D721Med (cell line): ENCODE results near the gene FLII.

ENCODE experiments used
- DNase-seq: peaks from one replicate; pipeline ENCODE4 v3.0.0; 2011; ENCODE audit warnings: low spot score; ENCODE audit not compliant: insufficient read length
- FAIRE-seq: peaks from 2 replicates; lab custom pipeline; 2011; peaks lifted over from hg19 to GRCh38; lab: Jason Lieb, UNC
- TF ChIP-seq, protein P1 (sequence below): IDR thresholded peaks from 2 replicates; pipeline ENCODE4 v1.5.1; 2012; ENCODE audit warnings: mild to moderate bottlenecking, control low read depth; ENCODE audit not compliant: insufficient read depth; ENCODE audit errors: missing control alignments

Gene FLII

DNA sequence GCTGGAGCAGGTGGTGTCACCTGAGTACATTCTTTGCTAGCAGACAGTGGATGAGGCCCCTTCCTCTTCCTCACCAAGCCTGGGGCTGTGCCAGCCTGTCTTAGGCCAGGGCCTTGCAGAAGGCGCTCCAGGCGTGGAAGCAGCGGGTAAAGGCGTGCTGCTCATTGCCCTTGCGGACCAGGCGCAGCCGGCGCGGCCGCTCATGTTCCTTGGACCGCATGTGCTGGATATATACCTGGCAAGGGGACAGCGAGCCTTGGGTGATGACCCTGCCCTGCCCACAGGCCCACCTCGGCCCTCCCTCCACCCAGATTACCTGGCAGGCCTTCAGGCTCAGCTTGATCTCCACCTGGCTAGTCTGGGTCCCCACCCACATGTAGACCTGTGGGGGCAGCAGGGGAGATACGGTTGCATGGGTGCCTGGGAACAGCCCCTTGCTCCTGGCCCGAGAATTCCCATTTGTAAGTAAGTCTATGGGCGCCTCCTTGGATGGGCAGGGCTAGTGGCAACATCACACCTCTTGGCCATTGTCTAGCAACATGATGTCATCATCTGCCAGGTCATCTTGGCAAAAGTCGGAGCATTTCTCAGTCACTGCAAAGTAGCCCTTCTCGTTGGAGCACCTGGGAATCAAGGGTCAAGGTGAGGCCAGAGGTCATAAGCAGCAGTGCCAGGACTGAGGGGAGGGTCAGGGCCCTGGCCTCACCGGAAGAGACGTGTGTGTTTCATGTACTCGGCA lies 13.3 kb downstream of the FLII start:
- TF ChIP-seq, protein P1, sequence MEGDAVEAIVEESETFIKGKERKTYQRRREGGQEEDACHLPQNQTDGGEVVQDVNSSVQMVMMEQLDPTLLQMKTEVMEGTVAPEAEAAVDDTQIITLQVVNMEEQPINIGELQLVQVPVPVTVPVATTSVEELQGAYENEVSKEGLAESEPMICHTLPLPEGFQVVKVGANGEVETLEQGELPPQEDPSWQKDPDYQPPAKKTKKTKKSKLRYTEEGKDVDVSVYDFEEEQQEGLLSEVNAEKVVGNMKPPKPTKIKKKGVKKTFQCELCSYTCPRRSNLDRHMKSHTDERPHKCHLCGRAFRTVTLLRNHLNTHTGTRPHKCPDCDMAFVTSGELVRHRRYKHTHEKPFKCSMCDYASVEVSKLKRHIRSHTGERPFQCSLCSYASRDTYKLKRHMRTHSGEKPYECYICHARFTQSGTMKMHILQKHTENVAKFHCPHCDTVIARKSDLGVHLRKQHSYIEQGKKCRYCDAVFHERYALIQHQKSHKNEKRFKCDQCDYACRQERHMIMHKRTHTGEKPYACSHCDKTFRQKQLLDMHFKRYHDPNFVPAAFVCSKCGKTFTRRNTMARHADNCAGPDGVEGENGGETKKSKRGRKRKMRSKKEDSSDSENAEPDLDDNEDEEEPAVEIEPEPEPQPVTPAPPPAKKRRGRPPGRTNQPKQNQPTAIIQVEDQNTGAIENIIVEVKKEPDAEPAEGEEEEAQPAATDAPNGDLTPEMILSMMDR, result no peak
- FAIRE-seq (no peak), DNase-seq (no peak)

DNA sequence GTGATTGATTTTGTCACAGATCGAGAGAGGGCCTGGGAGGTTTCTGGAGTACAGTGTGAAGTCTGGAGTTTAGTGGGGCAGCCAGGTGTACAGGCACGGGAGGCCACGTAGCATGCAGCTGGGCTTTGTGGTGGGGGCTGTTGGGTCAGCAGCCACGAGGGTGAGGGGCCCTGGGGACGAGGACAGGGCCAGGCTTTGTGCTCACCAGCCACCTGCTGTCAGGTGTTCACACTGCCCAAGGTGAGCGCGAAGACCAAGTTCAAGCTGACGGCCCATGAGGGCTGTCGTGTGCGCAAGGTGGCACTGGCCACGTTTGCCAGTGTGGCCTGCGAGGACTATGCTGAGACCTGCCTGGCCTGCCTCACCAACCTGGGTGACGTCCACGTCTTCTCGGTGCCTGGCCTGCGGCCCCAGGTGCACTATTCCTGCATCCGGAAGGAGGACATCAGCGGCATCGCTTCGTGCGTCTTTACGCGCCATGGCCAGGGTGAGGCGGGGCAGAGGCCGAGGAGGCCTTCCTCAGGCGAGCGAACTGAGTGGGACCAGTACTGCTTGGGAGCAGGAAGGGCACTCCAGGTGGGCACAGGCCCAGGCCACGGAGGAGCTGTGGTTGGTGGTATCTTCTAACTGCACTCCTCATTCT lies 17.2 kb downstream of the FLII start:
- DNase-seq, result no peak
- TF ChIP-seq, protein P1, result no peak
- no peak for FAIRE-seq

- no peak for FAIRE-seq
- DNase-seq, result no peak
- TF ChIP-seq, protein P1, result no peak
Observed at GRCh38 chr17:18240449-18240848, 18.1 kb downstream of the FLII start.

DNA sequence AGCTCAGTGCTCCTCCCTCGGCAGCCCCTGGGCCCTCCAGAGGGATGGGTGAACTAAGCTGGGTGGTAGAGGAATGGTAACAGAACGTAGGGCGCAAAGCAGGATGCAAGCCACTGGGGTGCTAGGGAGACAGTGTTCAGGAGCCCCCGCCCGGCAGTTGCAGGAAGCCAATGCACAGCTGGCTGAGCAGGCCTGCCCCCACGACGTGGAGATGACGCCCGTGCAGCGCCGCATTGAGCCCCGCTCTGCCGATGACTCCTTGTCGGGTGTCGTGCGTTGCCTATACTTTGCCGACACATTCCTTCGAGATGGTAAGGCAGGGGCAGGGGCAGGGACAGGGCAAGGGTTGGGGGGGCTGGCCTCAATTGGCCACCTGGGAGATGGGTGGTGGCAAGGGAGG lies 20.2 kb downstream of the FLII start:
- TF ChIP-seq, protein P1, result no peak
- FAIRE-seq (no peak), DNase-seq (no peak)

GRCh38 chr17:18237461-18237860 lies 21.1 kb downstream of the FLII start:
- FAIRE-seq, result no peak
- DNase-seq, result no peak
- TF ChIP-seq, protein P1, result no peak

GRCh38 chr17:18236494-18236893 lies 22.0 kb downstream of the FLII start:
- TF ChIP-seq, protein P1, result no peak
- no peak for DNase-seq
- FAIRE-seq, result no peak

DNA sequence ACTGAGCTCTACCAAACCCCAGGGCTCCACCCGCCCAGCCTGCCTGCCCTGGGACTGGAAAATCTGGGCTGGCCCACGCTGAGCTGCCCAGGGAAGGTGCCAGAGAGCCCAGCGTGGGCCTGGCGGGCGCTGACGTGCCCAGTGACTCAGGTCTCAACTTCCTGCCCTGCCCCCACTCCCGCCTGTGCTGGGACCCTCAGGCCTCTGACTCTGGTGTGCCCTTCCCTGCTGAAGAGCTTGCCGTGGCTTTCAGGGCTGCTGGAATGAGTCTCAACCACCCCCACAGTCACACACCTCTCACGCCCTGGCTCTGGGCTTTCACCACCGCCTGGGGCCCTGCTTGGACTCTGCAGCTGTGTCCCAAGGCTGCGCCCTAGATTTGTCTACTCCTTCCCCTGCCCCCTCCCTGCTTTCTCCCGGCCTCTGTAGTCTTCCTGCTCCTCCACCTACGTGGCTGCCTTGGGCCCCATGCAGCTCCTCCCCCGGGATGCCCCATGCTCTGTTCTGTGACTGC lies 22.7 kb downstream of the FLII start:
- DNase-seq (no peak), FAIRE-seq (no peak)

More for the DNA sequence above, 22.7 kb downstream of the FLII start:
- TF ChIP-seq, protein P1, result no peak
